Smooth muscle cell of the brain vasculature (primary cell): ENCODE data around the gene PLCG2.
"Not testable (repeated sequence)": the region's sequence is repeated elsewhere in the genome, so short reads cannot be mapped to it uniquely, and the experiment has no call there.

ENCODE experiments used
- DNase-seq: peaks from one replicate; pipeline ENCODE4 v3.0.0-alpha.2; 2012; ENCODE audit warnings: low read depth, low spot score

PLCG2 gene

DNA sequence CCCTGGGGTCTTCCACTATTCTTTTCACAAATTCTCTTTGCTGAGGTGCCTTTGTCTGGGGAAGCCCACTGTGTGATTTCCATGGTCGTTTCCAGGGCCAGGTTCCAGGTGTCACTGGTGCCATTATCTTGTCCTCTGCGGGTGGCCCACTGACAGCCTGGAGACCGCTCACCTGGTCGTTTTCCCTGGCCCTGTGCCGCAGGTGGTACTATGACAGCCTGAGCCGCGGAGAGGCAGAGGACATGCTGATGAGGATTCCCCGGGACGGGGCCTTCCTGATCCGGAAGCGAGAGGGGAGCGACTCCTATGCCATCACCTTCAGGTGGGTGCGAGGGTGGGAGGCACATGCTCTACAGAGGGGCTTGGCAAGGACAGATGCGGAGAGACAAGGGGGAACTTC lies 133.3 kb downstream of the PLCG2 start:
- DNase-seq = no peak

DNA sequence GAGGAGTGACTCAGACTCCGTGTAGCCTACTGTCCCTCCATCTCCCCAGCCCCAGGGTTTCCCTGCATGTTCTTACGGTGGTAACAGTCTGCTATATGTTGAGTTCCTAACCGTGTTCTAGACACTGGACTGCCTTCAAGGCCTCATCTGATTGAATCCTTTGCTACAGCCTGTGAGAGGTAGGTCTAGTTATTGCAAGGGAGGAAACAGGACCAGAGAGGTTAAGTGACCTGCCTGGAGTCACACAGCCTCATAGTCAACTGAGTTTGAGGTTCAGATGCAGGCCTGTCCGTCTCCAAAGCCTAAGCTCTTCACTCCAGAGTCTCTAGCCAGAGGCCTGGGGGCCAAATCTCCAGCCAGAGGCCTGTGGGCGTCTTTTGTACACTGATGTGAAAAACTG lies 134.1 kb downstream of the PLCG2 start:
- no peak for DNase-seq

DNA sequence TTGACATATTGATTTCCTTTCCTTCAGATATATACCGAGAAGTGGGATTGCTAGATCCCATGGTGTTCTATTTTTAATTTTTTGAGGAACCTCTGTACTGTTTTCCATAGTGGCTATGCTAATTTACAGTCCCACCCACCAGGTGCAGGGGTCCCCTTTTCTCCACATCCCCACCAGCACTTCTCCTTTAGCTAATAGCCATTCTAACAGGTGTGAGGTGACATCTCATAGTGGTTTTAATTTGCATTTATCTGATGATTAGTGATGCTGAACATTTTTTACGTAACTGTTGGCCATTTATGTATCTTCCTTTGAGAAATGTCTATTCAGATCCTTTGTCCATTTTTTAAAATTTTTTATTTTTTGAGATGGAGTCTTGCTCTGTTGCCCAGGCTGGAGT lies 138.3 kb downstream of the PLCG2 start:
- no peak for DNase-seq

DNA sequence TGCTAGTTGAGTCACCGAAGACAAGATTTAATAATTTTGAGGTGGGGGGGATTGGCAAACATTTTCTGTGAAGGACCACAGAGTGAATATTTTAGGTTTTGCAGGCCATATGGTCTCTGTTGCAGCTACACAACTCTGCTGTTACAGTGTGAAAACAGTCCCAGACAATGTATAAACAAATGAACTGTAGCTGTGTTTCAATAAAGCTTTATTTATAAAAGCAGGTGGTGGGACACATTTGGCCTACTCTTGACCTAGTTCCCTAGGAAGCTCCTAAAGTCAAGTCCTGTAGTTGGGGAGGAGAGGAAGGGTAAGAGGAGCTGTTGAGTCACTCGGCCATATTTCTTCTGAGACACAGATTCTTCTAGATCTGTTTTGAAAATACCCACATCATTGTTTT lies 139.8 kb downstream of the PLCG2 start:
- no peak for DNase-seq

DNA sequence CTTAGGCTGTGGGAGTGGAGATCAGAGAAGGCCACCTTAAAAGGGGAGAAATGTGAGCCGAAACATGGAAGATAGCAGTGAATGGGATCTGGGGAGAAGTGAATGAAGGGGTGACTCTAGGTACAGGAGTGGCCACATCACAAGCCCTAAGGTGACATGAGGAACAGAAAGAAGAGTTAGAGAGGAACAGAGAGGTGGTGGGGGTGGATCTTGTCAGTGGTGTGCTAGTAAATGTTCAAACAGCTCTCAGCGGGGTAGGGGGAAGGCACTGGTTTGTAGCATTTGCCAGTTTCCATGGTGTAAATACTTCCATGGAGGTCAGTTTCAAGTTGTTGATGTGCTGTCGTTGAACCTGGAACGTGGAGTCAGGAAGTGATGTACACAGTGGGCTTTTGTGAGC lies 141.4 kb downstream of the PLCG2 start:
- no peak for DNase-seq

DNA sequence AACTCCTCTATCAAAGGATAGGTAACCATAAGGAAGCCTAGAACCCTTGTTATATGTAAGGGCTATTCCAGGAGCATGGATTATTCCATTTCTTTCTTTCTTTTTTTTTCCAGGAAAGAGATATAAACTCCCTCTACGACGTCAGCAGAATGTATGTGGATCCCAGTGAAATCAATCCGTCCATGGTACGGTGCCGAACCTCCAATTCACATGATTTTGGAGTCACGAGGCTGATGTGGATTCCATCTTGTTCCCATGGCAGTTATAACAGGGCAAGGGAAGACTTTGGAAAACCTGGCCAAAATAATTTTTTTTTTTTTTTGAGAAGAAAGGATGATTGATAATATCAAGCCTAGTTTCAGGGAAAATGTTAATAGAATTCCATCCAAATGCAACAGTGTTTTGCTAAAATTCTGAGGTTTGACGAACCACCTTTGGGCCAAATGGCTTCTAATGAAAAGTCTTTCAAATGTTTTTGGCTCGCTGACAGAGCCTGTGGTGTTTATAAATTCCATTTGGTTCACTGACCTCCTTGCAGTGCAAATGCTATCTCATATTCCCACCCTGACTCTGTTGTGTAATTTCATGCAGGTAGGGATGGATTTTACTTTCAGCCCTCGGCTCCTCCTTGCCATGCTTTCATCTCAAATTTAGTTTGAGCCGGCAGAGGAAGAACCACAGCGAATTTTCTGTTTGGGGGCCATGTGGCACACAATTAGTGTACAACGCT lies 142.2 kb downstream of the PLCG2 start:
- DNase-seq = no peak

DNA sequence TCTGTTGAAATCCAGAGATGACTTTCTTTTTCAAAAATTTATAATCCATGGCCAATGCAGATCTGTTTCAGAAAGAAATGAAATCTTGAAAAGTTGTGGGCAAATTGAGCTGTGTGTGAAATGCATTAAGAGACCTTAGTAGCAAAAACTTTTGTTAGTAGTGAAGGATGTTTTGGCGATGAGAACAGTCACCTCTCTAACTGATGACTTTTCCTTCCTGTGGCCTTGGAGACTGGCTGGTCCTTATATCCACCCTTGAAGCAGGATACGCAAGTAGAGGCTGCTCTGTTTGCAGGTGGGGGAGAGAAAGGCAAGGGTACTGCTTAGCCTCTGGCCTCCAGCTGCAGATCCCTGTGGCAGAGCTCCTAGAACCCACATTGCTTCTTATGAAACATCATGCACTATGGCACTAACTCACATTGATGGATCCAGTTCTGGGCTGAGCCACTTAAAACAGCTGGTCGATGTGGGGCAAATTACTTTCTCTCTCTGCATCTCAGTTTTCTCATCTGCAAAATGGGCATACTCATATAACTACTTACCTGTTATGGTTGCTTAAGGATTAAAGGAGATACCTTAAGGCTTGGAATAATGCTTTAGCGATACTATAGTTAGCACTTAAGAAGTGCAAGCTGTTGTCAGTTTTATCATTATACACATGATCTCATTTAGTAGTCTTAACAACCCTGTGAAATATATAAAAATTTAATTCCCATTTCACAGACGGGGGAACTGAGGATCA lies 142.9 kb downstream of the PLCG2 start:
- DNase-seq = no peak

DNA sequence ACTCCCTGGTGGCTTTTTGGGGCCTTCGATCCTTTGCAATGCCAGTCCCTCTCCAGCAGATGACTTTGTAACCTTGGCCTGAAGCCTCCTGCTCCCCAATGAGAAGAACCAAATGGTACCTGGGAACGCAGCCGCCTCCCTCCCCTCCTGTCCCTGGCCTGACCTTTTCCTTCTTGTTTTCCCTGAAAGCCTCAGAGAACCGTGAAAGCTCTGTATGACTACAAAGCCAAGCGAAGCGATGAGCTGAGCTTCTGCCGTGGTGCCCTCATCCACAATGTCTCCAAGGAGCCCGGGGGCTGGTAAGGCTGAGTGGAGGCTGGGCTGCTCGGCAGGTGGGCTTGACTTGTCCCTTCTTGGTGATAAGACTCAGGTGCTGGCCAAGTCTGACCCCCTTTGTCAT lies 144.2 kb downstream of the PLCG2 start:
- DNase-seq = no peak

DNA sequence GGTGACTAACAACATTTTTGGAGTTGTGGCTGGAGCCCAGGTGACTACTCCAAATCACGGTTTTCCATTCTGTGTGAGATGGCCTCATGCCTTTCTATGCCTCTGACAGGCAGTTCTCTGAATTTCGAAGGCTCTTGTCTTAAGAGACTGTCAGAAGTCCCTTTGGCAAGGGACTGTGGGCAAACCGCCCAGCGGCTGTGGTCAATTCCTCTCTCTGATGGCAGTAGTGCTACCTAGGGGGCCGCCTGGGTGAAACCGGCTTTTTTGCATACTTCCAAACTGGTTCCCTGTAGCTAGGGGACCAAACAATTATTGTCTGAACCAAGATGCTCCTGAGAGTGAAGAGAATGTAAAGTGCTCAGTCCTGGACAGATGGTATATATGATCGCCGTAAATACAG lies 145.9 kb downstream of the PLCG2 start:
- no peak for DNase-seq

DNA sequence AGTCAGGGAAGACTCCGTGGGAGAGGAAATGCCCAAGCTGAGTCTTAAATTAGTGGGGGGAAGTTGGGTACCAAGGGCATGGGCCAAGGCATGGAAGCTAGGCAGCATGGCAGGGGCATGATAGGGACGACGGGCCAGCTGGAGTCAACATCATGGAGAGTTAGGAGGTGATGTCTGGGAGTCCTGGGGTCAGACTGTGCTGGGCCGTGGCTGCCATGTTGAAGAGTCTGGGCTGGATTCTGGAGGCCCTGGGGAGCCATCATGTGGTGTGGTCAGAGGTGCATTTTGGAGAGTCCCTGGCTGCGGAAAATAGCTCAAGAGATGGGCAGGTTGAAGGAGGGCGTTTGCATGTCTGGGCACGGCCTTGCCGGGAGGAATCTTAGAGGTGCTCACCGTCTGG lies 146.9 kb downstream of the PLCG2 start:
- DNase-seq = no peak

DNA sequence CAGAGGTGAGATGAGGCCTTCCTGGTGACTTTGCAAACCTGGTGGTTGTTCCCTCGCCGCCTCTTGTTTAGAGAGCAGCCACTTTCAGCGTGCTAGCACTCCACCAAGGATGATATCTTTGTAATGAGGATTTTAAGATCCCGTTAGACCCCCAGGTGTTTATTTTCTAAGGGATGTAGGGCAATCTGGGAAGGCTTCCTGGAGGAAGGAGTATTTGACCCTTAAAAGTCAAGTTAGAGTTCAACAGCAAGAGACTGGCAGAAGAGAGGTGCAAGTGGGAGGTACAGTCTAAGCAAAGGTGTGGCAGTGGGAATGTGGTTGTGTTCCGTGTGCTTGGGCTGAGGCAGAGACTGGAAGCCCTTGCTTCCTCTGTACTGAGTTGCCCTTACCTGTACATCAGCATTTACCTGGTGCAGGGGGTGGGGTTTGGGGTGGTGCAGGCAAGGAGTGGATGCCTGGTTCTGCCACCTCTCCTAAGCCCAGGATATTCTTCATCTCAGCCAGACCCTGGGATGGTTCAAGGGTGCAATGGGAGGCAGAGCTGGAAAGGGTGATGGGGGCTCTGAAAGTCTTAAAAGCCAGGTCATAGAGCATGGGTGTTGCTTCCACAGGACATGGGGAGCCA lies 148.6 kb downstream of the PLCG2 start:
- DNase-seq = no peak

DNA sequence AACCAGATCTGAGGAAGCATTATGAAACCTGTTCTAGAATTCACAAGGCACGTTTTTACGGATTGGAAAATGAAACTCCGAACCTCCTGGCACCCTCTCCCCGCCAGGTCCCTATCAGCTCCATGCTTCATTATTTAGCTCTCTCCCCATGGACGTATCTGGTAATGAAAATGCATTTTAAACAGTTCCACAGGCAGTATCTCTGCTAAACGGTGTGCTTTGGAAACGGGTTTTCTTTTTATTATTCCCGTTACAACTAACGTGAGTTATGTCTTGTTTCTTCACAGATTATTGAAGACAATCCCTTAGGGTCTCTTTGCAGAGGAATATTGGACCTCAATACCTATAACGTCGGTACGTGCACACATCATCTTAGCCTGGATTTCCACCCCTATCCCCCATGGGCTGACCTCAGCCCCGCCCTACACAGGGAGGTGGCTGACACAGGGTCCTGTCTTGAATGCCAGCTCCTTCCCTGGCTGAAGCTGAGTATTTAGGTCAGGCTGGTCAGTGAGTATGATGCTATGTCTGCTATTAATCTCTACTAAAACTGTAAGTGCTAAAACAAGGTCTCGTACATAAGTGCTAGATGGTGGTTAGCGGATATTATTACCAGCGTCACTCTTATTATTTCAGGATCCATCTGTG lies 149.3 kb downstream of the PLCG2 start:
- no peak for DNase-seq

DNA sequence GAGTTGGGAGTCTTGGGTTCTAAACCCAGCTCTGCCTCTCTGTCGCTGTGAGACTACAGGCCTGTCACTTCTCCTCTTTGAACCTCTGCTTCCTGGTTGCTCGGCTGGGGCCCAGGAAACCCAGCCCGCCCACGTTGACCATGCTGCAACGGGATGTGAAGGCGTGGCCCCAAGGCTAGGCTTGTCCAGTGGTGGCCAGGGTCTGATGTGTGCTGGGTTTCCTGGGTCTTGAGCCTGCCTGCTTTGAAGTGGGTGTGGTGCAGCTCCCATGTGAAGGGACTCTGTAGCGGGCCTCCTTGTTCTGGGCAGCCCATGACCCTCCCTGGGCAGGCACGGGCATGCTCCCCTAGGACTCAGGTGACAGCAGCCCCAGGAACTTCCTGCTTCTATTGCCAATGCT lies 149.9 kb downstream of the PLCG2 start:
- no peak for DNase-seq

DNA sequence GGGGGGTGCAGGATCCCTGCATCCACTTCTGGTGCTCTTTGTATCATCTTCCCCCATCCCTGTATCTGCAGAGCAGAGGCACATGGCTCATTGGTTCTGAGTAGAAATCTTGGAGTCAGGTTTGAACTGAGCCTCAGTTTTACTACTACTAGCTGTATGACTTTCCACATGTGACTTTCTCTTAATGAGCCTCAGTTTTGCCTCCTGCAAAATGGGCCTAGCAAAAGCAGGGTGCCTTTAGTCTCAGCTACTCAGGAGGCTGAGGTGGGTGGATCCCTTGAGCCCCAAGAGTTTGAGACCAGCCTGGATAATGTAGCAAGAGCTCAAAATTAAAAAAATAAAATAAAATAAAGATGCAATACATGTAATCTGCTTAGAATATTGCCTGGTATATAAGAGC lies 150.8 kb downstream of the PLCG2 start:
- DNase-seq = no peak

DNA sequence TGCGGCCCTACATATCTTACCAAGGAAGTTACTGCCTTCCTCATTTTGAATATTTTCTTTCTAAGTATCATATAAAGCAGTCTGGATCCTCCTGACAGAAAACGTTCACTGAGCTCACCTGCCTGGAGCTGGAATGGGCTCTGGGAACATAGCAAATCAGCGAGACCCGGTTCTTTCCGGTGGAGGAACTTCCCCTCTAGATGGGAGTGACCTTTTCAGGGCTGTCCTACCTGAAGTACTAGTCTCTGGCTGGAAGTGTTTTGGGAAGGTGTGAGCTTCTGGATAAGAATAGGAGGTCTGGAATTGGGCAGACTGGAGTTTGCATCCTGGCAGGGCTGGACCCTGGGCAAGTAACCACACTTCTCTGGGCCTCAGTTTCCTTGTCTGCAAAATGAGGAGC lies 152.8 kb downstream of the PLCG2 start:
- DNase-seq = no peak

DNA sequence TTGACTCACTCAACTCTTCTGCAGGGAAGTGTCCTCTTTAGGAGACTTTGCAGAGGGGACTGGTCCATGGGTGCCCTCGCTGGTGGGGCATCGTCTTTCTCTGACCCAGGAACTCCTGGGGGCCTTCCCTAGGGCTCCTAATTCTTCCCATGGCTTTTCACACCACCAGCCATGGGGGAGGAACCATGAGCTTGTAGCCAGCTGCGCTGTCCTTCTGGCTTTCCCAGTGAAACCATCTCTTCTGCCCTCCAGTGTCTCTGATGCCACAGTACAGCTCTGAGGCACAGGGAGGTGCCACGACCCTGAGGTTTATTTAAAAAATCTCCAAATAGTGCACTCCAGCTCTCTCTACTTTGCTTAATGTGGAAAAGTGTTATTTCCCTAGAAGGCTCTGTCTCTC lies 153.6 kb downstream of the PLCG2 start:
- no peak for DNase-seq

DNA sequence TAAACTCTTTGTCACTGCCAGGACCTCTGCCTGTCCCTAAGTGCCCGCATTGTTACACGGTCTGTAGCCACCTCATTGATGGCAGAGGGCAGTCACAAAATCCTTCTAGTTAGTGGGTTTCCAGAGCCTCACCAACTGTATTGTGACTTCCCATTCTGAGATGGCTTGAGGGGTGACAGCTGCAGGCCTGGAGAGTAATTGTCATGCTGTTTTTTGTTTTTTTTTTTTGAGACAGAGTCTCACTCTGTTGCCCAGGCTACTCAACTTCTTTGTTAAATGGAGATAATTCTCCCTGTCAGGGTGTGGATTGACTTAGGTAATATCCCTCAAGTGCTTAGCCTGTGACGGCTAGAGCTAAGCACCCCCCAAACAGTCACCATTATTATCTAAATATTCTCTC lies 154.3 kb downstream of the PLCG2 start:
- DNase-seq = no peak

DNA sequence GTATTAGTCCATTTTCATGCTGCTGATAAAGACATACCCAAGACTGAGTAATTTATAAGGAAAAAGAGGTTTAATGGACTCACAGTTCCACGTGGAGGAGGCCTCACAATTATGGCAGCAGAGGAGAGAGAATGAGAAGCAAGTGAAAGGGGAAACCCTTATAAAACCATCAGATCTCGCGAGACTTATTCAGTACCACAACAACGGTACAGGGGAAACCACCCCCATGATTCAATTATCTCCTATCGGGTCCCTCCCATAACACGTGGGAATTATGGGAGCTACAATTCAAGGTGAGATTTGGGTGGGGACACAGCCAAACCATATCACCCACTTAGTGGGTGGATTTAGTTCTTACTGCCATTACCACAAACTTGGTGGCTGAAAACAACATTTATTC lies 155.6 kb downstream of the PLCG2 start:
- DNase-seq = not testable (repeated sequence)

DNA sequence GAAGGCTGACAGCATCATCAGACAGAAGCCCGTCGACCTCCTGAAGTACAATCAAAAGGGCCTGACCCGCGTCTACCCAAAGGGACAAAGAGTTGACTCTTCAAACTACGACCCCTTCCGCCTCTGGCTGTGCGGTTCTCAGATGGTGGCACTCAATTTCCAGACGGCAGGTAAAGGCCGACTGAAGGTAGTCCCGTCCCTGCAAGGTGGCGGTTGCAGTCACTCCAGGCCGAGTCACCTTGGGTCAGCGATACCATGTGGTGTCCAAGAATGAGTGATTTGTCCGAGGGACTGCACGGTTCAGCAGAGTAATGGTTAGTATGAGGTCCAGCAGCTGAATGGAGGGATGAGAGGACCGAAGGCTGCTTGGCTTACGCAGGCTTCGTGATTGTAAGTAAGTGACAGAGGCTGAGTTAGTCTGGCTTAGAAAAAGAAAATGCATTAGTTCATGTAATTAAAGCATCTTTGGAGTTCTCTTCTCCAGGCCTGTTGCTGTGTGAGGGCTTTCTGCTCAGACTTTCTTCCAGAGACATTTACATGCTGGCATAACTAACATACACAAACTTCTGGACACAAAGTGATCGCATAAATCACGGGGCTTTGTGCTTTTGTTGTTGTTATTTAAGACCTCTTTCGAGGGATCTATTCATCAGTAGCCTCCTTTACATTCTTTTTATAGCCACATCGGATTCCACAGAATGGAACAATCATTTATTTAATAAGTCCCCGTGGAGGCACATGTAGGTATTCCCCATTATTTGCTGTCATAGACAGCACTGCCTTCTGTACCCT lies 157.3 kb downstream of the PLCG2 start:
- DNase-seq = no peak

DNA sequence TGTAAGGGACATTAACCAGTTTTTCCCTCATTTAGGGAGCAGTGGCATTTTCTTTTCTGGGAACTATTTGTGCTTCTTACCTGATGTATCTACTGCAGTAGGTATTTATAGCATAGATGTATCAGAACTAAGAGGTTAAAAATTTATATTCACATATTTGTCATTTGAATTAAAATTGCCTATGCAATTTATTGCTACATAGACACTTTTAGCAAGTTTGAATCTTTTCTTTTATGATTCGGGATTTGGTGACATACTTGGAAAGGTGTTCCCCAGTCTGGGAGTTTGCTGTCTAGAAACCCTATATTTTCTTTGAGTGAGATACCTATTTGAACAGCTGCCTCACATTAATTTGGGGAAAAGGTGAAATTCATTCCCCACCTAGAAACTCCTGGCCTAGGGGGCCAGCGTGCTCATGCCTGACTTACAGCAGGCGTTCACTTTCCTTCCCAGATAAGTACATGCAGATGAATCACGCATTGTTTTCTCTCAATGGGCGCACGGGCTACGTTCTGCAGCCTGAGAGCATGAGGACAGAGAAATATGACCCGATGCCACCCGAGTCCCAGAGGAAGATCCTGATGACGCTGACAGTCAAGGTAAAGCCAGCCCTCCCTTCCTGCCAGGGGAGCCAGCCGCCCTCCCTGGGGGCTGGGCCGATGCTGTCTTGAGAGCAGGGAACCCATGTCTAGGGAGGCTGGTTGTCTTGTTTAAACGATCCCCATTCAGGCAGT lies 158.4 kb downstream of the PLCG2 start:
- no peak for DNase-seq
